NCI-H1417 (cell line): ENCODE data around the gene ACTL7A.
"Not testable (repeated sequence)": the region's sequence is repeated elsewhere in the genome, so short reads cannot be mapped to it uniquely, and the experiment has no call there.

Experiments
- DNase-seq, 3 experiments: peaks; one replicate each; lab custom pipeline; 2025; lab: John Stamatoyannopoulos, UW

Gene ACTL7A

GRCh38 chr9:108861997-108862396 is at the start of gene ACTL7A:
ACTL7A (plus strand) TSS chr9:108862266; CDS start chr9:108862323, 57 bp downstream.
- DNase-seq, result no peak

GRCh38 chr9:108812396-108813025 is 49.6 kb upstream of the ACTL7A start:
- DNase-seq, result peak; percentile 33 to 89 (median 72)

GRCh38 chr9:108813951-108814601 is 48.0 kb upstream of the ACTL7A start:
- peak; percentile 2 to 83 (median 66) for DNase-seq

GRCh38 chr9:108815156-108815555 is 46.9 kb upstream of the ACTL7A start:
- no peak for DNase-seq

GRCh38 chr9:108816037-108816436 is 46.0 kb upstream of the ACTL7A start:
- DNase-seq, result no peak

- DNase-seq, result no peak
Observed at GRCh38 chr9:108823829-108824228, 38.2 kb upstream of the ACTL7A start.

- no peak for DNase-seq
Observed at GRCh38 chr9:108830272-108830671, 31.8 kb upstream of the ACTL7A start.

- no peak for DNase-seq
Observed at GRCh38 chr9:108831496-108832178, 30.4 kb upstream of the ACTL7A start.

GRCh38 chr9:108832179-108832500 is 29.9 kb upstream of the ACTL7A start:
- no peak for DNase-seq

- no peak for DNase-seq
Observed at GRCh38 chr9:108834959-108835665, 27.0 kb upstream of the ACTL7A start.

- no peak for DNase-seq
Observed at GRCh38 chr9:108835831-108836230, 26.2 kb upstream of the ACTL7A start.

- peak in 1 of 3 experiments; percentile 3 for DNase-seq
Observed at GRCh38 chr9:108836319-108836718, 25.7 kb upstream of the ACTL7A start.

GRCh38 chr9:108836781-108837180 is 25.3 kb upstream of the ACTL7A start:
- no peak for DNase-seq

- DNase-seq, result no peak
Observed at GRCh38 chr9:108837530-108837929, 24.5 kb upstream of the ACTL7A start.

- DNase-seq, result no peak
Observed at GRCh38 chr9:108838017-108838416, 24.0 kb upstream of the ACTL7A start.

- DNase-seq, result not testable (repeated sequence)
Observed at GRCh38 chr9:108839561-108839960, 22.5 kb upstream of the ACTL7A start.

GRCh38 chr9:108842610-108843295 is 19.3 kb upstream of the ACTL7A start:
- peak in 1 of 3 experiments; percentile 19 for DNase-seq

- DNase-seq, result peak in 2 of 3 experiments; percentile 62 to 92
Observed at GRCh38 chr9:108844391-108844790, 17.7 kb upstream of the ACTL7A start.

GRCh38 chr9:108844856-108845255 is 17.2 kb upstream of the ACTL7A start:
- DNase-seq, result peak; percentile 50 to 95 (median 74)

GRCh38 chr9:108845507-108845906 is 16.6 kb upstream of the ACTL7A start:
- DNase-seq, result no peak

- DNase-seq, result no peak
Observed at GRCh38 chr9:108845947-108846346, 16.1 kb upstream of the ACTL7A start.

- peak in 2 of 3 experiments; percentile 20 to 50 for DNase-seq
Observed at GRCh38 chr9:108848296-108848695, 13.8 kb upstream of the ACTL7A start.
